Stimulated activated CD4-positive, alpha-beta T cell treated with anti-CD3 and anti-CD28 coated beads, Interleukin-1b, Interleukin-23, amount 100 ng/mL, for 48 hours (primary cell): ENCODE results near the gene ACOX3.
A peak's percentile ranks its signal among the peaks of the same experiment; 100 is the strongest.
"Not testable (repeated sequence)": the region's sequence is repeated elsewhere in the genome, so short reads cannot be mapped to it uniquely, and the experiment has no call there.

Source experiments
- DNase-seq: peaks from one replicate; pipeline ENCODE4 v3.0.0-alpha.2; 2020

Gene ACOX3

GRCh38 chr4:8403173-8403753 is 37.3 kb downstream of the ACOX3 start:
- peak; percentile 35 for DNase-seq

DNA sequence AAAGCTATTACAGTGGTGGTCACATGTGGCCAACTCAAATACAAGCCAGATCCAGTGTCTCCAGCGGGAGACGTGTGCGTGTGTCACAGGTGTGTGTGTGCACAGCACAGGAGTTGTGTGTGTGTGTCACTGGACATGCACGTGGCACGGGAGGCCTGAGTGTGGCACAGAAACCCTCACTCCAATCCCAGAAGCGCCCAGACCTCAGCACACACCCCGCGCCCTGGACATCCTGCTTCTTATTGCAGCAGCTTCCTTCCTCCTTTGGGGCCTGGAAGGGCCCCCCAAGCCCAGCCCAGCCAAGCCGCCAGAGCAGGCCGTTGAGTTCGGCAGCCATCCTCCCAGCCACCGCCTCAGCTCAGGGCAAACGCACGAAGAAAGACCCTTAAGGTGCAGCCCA is 37.9 kb downstream of the ACOX3 start:
- no peak for DNase-seq

DNA sequence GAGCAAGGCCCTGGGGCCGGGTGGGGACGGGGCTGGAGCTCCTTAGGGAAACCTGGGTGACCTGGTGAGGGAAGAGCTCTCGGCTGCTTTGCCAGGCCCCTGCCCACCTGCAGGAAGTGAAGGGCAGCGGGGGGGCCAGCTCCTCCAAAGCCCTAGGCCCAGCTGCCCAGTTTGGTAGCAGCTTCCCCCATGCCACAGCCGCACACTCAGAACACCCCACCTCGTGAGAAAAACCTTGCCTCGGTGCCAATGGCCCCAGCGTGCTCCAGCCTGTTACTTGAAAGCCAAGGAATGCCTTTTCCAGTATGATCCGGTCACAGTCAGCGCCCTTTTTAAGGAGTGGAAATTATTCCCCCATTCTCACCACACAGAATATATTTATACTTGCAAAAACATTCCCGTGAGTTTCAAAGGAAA is 38.3 kb downstream of the ACOX3 start:
- no peak for DNase-seq

- DNase-seq = no peak
These were observed 38.9 kb downstream of the ACOX3 start for GRCh38 chr4:8401665-8402064.

- DNase-seq = no peak
These were observed 39.7 kb downstream of the ACOX3 start for GRCh38 chr4:8400632-8401325.

DNA sequence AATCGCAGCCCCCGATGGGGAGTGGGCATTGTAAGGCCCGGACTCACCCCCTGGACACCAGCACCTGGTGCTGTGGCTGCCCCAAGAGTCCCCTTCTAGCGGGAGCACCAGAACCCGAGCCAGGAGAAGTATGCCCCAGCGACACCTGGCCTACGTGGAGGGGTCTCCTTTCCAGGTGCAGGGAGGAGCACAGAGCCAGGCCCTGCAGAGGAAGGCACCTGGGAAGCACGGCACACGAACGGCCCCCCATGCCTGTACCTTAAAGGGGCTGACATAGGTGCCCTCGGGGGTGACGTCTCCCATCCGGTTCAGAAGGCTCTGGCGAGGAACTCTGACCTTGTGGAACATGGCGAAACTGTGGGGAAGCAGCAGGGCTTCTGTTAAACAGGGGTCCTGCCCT is 41.2 kb downstream of the ACOX3 start:
- no peak for DNase-seq

- DNase-seq = no peak
These were observed 42.2 kb downstream of the ACOX3 start for GRCh38 chr4:8398347-8398746.

DNA sequence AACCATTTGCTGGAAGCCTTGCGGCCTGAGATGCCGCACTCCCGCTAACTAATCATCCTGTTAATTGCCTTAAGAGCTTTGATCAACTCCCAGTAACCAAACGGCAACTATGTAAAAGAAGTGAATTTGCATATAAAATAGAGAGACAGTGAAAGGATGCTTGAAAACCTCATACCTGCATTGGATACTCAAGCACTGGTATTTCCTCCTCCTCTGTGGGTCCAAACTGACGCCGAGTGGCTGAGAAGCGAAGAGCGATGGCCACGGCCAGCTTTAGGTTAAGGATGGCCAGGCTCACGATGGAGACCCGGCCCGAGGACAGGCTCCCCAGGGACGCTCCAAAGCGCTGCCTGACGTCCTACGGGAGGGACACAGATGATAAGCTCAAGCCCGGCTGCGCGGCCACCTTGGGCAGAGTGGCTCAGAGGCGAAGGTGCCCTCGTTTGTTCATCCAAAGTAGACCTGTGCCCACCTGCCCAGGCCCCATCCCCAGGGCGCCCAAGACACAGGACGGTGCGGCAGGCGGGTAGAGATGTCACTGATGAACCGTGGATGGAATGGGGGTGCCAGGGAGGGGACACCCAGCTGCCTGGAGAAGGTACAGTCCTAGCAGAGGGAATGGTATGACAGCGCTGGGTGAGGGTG is 43.6 kb downstream of the ACOX3 start:
- no peak for DNase-seq

GRCh38 chr4:8395504-8396296 is 44.8 kb downstream of the ACOX3 start:
- no peak for DNase-seq

- no peak for DNase-seq
These were observed 45.7 kb downstream of the ACOX3 start for GRCh38 chr4:8394806-8395205.

GRCh38 chr4:8394061-8394519 is 46.4 kb downstream of the ACOX3 start:
- DNase-seq = no peak

DNA sequence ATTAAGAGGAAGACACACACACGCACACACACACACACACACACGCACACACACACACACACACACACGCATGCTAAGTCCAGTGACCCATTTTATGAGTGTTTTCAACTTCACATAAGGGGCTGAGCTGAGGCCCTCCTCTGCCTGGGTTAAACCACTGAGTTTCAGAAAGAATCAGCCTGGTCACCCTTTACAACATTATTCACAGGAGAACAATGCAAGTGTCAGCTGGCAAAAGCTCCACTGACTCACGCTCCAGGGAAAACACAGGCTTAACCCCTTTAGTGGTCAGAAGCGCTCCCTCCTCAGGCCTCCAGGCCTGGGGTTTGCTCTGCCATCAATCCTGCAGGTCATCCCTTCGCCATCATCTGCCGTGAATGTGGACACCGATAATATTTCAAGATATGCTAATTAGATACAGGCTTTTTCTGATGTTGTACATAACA is 46.9 kb downstream of the ACOX3 start:
- no peak for DNase-seq

DNA sequence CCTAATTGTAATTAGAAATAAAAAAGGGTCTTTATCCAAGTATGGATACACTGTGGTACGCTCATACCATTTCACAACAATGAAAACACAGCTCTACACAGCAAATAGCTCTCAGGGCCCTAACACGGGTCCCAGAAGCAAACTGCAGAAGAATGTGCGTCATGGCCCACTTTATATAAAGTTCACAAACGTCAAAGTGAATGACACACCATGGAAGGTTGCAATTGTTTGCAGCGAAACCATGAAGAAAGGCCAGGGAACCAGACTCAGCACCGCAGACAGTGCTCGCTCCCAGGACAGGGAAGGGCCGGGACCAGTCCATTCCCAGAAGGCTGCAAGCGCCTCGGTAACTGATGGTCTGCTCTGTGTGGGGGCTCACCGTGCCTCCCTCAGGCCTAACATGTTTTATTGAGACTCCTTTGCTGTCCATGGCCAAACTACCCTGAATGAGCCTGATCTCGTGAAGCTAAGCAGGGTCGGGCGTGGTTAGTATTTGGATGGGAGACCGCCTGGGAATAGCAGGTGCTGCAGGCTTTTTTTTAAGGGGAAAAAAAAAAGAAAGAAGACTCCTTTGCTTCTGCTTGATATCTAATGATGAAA is 47.8 kb downstream of the ACOX3 start:
- no peak for DNase-seq

DNA sequence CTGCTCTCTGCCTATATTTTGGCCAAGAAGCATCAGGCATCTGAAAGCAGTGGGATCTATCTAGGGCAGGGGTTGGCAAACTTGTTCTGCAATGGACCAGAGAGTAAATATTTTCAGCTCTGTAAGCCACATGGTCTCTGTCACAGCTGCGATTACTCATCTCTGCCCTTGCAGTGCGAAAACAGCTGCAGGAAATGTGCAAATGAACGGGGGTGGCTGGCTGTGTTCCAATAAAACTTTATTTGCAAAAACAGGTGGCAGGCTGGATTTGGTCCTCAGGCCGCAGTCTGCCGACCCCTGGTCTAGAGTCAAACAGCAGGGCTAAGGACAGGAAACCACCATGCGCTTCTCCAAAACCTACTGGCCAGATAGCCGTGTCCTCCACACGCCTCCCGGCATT is 48.6 kb downstream of the ACOX3 start:
- DNase-seq = no peak

DNA sequence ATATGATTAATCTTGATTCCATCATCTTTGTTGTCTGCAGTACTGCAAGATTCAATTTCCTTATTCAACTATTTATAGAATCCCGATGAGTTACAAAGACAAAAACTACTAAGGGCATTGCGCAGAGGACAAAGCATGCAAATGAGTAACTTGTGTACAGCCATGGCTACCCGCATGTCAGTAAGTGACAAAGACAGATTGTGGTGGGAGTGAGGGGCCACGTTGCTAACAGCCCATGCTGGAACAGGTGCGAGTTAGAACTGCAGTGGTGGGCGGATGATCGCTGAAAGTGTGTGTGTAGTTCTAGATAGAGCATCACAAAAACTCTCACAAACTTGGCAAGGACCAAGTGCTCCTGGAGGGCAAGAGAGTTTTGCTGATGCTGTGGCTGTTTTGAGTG is 49.5 kb downstream of the ACOX3 start:
- DNase-seq = no peak

DNA sequence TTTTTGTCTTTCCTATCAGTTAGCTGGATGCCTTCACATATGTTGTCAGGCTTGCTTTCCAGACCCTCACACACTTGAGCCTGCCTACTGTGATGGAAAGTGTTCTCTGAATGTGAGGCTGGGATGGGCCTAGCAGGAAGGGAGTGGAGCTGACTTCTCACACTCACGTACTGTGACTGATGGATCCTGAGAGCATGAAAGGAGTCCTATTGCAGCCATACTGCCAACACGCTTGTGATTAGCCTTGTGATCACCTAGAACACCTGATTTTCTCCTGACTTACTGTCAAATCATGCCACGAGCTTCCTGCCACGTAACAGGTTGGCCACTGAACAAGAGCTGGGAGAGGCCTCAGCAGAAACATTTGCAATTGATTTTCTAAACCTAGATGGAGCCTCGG is 49.9 kb downstream of the ACOX3 start:
- DNase-seq = no peak

- DNase-seq = no peak
These were observed 52.0 kb downstream of the ACOX3 start for GRCh38 chr4:8388528-8388870.

GRCh38 chr4:8387615-8388527 is 52.7 kb downstream of the ACOX3 start:
- DNase-seq = no peak

GRCh38 chr4:8387194-8387593 is 53.3 kb downstream of the ACOX3 start:
- DNase-seq = no peak

- no peak for DNase-seq
These were observed 53.8 kb downstream of the ACOX3 start for GRCh38 chr4:8386731-8387130.

GRCh38 chr4:8386131-8386530 is 54.4 kb downstream of the ACOX3 start:
- DNase-seq = not testable (repeated sequence)

GRCh38 chr4:8385611-8386010 is 54.9 kb downstream of the ACOX3 start:
- DNase-seq = no peak
